ENCODE results near the gene CLCN5. TPM values are rescaled to one million over a fixed set of nuclear protein-coding genes. Genes with fewer than 3 reads are reported as not detected.

Gene CLCN5
- polyA plus RNA-seq, 1 donor = 40.8 TPM

GRCh38 chrX:50103176-50103575, 180.8 kb downstream of the CLCN5 start:
- H3K4me1 ChIP-seq (ENCODE audit: control insufficient read depth, insufficient read depth, low read length) = no peaks in the 10 kb centered on the region
- DNase-seq = peak in 1 of 2 donors; percentile 51
- no peaks in the 10 kb centered on the region for H3K27me3 ChIP-seq (ENCODE audit: control insufficient read depth, insufficient read depth, low read length)
- peak overlapping the region; percentile 32 for H3K27ac ChIP-seq (ENCODE audit: low read length)
- no peaks in the 10 kb centered on the region for H3K9me3 ChIP-seq (ENCODE audit: control insufficient read depth, low read depth, low read length)
- no CpG with 5 or more reads among the region's 1 CpG for WGBS (ENCODE audit: insufficient coverage, low lambda C conversion rate)
- peaks cover 9% of the 10 kb centered on the region for H3K36me3 ChIP-seq (ENCODE audit: control insufficient read depth, insufficient read depth, low read length)
- no peak overlapping the region for H3K4me3 ChIP-seq (ENCODE audit: low read length)

GRCh38 chrX:50103866-50104566, 181.6 kb downstream of the CLCN5 start:
- WGBS (ENCODE audit: insufficient coverage, low lambda C conversion rate) = no CpG with 5 or more reads among the region's 5 CpGs
- Histone ChIP-seq H3K27me3 (ENCODE audit: control insufficient read depth, insufficient read depth, low read length) (no peaks in the 10 kb centered on the region), H3K4me3 (ENCODE audit: low read length) (no peak overlapping the region)

DNA sequence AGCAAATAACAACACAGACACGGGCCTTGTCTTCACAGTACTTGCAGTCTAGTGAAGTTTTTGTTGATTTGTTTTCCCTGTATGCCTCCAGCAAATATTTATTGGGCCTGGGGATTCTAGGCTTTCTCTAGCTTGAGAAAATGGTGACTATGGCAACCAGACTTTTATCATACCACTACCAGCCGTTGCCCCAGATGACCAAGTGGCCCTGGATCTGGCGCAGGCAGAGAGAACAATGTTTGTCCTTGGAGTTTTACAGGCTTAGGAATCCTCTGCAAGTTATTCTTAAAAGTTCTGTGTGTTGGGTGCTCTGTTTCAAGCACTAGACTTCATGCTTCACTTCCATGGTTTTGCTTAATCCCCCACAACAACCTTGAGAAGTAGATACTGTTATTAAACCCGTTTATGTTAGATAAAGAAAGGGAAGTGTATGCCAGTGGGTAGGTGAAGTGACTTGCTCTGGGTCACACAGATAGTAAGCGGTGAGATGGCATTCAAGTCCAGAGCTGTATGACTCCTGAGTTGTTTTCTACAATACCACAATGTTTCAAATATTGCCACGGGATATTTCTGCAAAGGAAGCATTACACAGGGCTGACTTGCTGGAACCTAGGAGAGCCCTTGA, 183.8 kb downstream of the CLCN5 start:
- H3K27me3 ChIP-seq (ENCODE audit: control insufficient read depth, insufficient read depth, low read length) = no peaks in the 10 kb centered on the region
- peaks cover 5% of the 10 kb centered on the region for H3K4me1 ChIP-seq (ENCODE audit: control insufficient read depth, insufficient read depth, low read length)
- H3K9me3 ChIP-seq (ENCODE audit: control insufficient read depth, low read depth, low read length) = no peaks in the 10 kb centered on the region
- H3K27ac ChIP-seq (ENCODE audit: low read length) = no peak overlapping the region
- H3K4me3 ChIP-seq (ENCODE audit: low read length) = no peak overlapping the region
- no peaks in the 10 kb centered on the region for H3K36me3 ChIP-seq (ENCODE audit: control insufficient read depth, insufficient read depth, low read length)
- no CpG with 5 or more reads among the region's 6 CpGs for WGBS (ENCODE audit: insufficient coverage, low lambda C conversion rate)
- DNase-seq = no peak

More at GRCh38 chrX:50103866-50104566, 181.6 kb downstream of the CLCN5 start:
- Histone ChIP-seq H3K9me3 (ENCODE audit: control insufficient read depth, low read depth, low read length) (no peaks in the 10 kb centered on the region), H3K4me1 (ENCODE audit: control insufficient read depth, insufficient read depth, low read length) (peaks cover 4% of the 10 kb centered on the region), H3K27ac (ENCODE audit: low read length) (no peak overlapping the region), H3K36me3 (ENCODE audit: control insufficient read depth, insufficient read depth, low read length) (peaks cover 1% of the 10 kb centered on the region)
- no peak for DNase-seq

GRCh38 chrX:50107470-50107869, 185.1 kb downstream of the CLCN5 start:
- no peaks in the 10 kb centered on the region for H3K27me3 ChIP-seq (ENCODE audit: control insufficient read depth, insufficient read depth, low read length)
- H3K9me3 ChIP-seq (ENCODE audit: control insufficient read depth, low read depth, low read length) = no peaks in the 10 kb centered on the region
- H3K4me3 ChIP-seq (ENCODE audit: low read length) = no peak overlapping the region
- H3K27ac ChIP-seq (ENCODE audit: low read length) = peak overlapping the region; percentile 66
- no peaks in the 10 kb centered on the region for H3K36me3 ChIP-seq (ENCODE audit: control insufficient read depth, insufficient read depth, low read length)
- WGBS (ENCODE audit: insufficient coverage, low lambda C conversion rate) = no CpG with 5 or more reads among the region's 2 CpGs
- H3K4me1 ChIP-seq (ENCODE audit: control insufficient read depth, insufficient read depth, low read length) = peaks cover 9% of the 10 kb centered on the region
- no peak for DNase-seq

GRCh38 chrX:50108264-50108663, 185.9 kb downstream of the CLCN5 start:
- no peaks in the 10 kb centered on the region for H3K36me3 ChIP-seq (ENCODE audit: control insufficient read depth, insufficient read depth, low read length)
- peaks cover 9% of the 10 kb centered on the region for H3K4me1 ChIP-seq (ENCODE audit: control insufficient read depth, insufficient read depth, low read length)
- no peaks in the 10 kb centered on the region for H3K27me3 ChIP-seq (ENCODE audit: control insufficient read depth, insufficient read depth, low read length)
- H3K9me3 ChIP-seq (ENCODE audit: control insufficient read depth, low read depth, low read length) = no peaks in the 10 kb centered on the region
- 20% methylated on average over 1 of the region's 2 CpGs for WGBS (ENCODE audit: insufficient coverage, low lambda C conversion rate)
- no peak overlapping the region for H3K4me3 ChIP-seq (ENCODE audit: low read length)
- peak in 1 of 2 donors; percentile 47 for DNase-seq
- H3K27ac ChIP-seq (ENCODE audit: low read length) = peak overlapping the region; percentile 66

DNA sequence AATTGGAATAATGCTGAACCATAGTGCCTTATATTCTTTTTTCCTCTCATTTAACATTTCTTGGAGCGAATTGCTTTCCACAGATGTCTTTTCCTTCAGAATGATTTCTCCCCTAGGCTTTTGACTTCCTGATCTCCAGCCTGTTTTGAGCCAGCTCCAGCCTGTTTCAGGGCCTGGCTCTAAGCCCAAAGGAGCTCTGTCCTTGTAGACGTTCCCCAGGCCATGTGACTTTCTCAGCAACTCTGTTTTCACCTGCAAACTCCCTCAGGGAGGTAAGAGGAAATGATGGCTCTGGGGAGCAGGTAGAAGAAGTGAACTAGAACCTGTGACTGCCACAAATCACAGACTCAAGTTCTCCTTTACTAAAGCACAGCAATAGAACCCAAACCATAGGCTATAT, 189.3 kb downstream of the CLCN5 start:
- H3K9me3 ChIP-seq (ENCODE audit: control insufficient read depth, low read depth, low read length) = no peaks in the 10 kb centered on the region
- WGBS (ENCODE audit: insufficient coverage, low lambda C conversion rate) = no CpG with 5 or more reads among the region's 2 CpGs
- no peak overlapping the region for H3K27ac ChIP-seq (ENCODE audit: low read length)

GRCh38 chrX:50114113-50114512, 191.7 kb downstream of the CLCN5 start:
- H3K27ac ChIP-seq (ENCODE audit: low read length) = peak overlapping the region; percentile 70
- H3K27me3 ChIP-seq (ENCODE audit: control insufficient read depth, insufficient read depth, low read length) = no peaks in the 10 kb centered on the region
- H3K4me1 ChIP-seq (ENCODE audit: control insufficient read depth, insufficient read depth, low read length) = peaks cover 22% of the 10 kb centered on the region
- peak; percentile 54 to 78 for DNase-seq
- no peaks in the 10 kb centered on the region for H3K36me3 ChIP-seq (ENCODE audit: control insufficient read depth, insufficient read depth, low read length)
- no peaks in the 10 kb centered on the region for H3K9me3 ChIP-seq (ENCODE audit: control insufficient read depth, low read depth, low read length)
- no CpG with 5 or more reads among the region's 2 CpGs for WGBS (ENCODE audit: insufficient coverage, low lambda C conversion rate)
- H3K4me3 ChIP-seq (ENCODE audit: low read length) = no peak overlapping the region

More for the DNA sequence above, 189.3 kb downstream of the CLCN5 start:
- H3K36me3 ChIP-seq (ENCODE audit: control insufficient read depth, insufficient read depth, low read length) = no peaks in the 10 kb centered on the region
- H3K4me1 ChIP-seq (ENCODE audit: control insufficient read depth, insufficient read depth, low read length) = peaks cover 26% of the 10 kb centered on the region
- H3K27me3 ChIP-seq (ENCODE audit: control insufficient read depth, insufficient read depth, low read length) = no peaks in the 10 kb centered on the region
- DNase-seq = peak in 1 of 2 donors; percentile 39
- no peak overlapping the region for H3K4me3 ChIP-seq (ENCODE audit: low read length)

DNA sequence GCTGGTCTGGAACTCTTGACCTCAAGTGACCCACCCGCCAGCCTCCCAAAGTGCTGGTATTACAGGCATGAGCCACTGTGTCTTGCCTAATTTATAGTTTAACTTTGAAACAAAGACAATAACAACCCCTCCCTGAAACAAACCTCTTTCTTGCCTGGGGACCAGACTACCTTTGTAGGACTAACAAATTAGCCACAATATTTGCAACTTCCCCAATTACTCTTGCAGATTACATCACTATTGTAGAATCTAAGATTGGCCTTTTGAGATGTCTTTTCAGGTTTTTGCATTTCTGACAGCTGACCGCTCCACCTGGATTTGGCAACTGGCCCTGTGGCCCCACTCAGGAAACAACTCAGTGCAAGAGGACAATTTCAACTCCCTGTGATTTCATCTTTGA, 193.6 kb downstream of the CLCN5 start:
- Histone ChIP-seq H3K9me3 (ENCODE audit: control insufficient read depth, low read depth, low read length) (no peaks in the 10 kb centered on the region), H3K4me3 (ENCODE audit: low read length) (no peak overlapping the region), H3K4me1 (ENCODE audit: control insufficient read depth, insufficient read depth, low read length) (peaks cover 21% of the 10 kb centered on the region), H3K27ac (ENCODE audit: low read length) (no peak overlapping the region), H3K27me3 (ENCODE audit: control insufficient read depth, insufficient read depth, low read length) (no peaks in the 10 kb centered on the region), H3K36me3 (ENCODE audit: control insufficient read depth, insufficient read depth, low read length) (no peaks in the 10 kb centered on the region)
- WGBS (ENCODE audit: insufficient coverage, low lambda C conversion rate) = no CpG with 5 or more reads among the region's 2 CpGs
- DNase-seq = no peak

- H3K4me3 ChIP-seq (ENCODE audit: low read length) = no peak overlapping the region
- H3K9me3 ChIP-seq (ENCODE audit: control insufficient read depth, low read depth, low read length) = no peaks in the 10 kb centered on the region
- no peaks in the 10 kb centered on the region for H3K27me3 ChIP-seq (ENCODE audit: control insufficient read depth, insufficient read depth, low read length)
- peaks cover 18% of the 10 kb centered on the region for H3K4me1 ChIP-seq (ENCODE audit: control insufficient read depth, insufficient read depth, low read length)
- 0% methylated on average over 1 of the region's 3 CpGs for WGBS (ENCODE audit: insufficient coverage, low lambda C conversion rate)
- H3K27ac ChIP-seq (ENCODE audit: low read length) = peak overlapping the region; percentile 33
- no peaks in the 10 kb centered on the region for H3K36me3 ChIP-seq (ENCODE audit: control insufficient read depth, insufficient read depth, low read length)
- DNase-seq = peak; percentile 46 to 77
These were observed 195.1 kb downstream of the CLCN5 start for GRCh38 chrX:50117476-50117875.

- H3K27me3 ChIP-seq (ENCODE audit: control insufficient read depth, insufficient read depth, low read length) = no peaks in the 10 kb centered on the region
- no peaks in the 10 kb centered on the region for H3K4me1 ChIP-seq (ENCODE audit: control insufficient read depth, insufficient read depth, low read length)
- no peak overlapping the region for H3K4me3 ChIP-seq (ENCODE audit: low read length)
- WGBS (ENCODE audit: insufficient coverage, low lambda C conversion rate) = no CpG with 5 or more reads among the region's 1 CpG
- DNase-seq = no peak
- H3K36me3 ChIP-seq (ENCODE audit: control insufficient read depth, insufficient read depth, low read length) = no peaks in the 10 kb centered on the region
- no peaks in the 10 kb centered on the region for H3K9me3 ChIP-seq (ENCODE audit: control insufficient read depth, low read depth, low read length)
- H3K27ac ChIP-seq (ENCODE audit: low read length) = no peak overlapping the region
These were observed 203.1 kb downstream of the CLCN5 start for GRCh38 chrX:50125480-50125879.

Data from large intestine (tissue), 3 donors.